ENCODE data around the gene CCDC74A. TPM values are rescaled to one million over a fixed set of nuclear protein-coding genes. Genes with fewer than 3 reads are reported as not detected.
"Not testable (repeated sequence)": the region's sequence is repeated elsewhere in the genome, so short reads cannot be mapped to it uniquely, and the experiment has no call there.

The CCDC74A gene
- total RNA-seq, 1 donor from 2014 or later, result 2.0 TPM

DNA sequence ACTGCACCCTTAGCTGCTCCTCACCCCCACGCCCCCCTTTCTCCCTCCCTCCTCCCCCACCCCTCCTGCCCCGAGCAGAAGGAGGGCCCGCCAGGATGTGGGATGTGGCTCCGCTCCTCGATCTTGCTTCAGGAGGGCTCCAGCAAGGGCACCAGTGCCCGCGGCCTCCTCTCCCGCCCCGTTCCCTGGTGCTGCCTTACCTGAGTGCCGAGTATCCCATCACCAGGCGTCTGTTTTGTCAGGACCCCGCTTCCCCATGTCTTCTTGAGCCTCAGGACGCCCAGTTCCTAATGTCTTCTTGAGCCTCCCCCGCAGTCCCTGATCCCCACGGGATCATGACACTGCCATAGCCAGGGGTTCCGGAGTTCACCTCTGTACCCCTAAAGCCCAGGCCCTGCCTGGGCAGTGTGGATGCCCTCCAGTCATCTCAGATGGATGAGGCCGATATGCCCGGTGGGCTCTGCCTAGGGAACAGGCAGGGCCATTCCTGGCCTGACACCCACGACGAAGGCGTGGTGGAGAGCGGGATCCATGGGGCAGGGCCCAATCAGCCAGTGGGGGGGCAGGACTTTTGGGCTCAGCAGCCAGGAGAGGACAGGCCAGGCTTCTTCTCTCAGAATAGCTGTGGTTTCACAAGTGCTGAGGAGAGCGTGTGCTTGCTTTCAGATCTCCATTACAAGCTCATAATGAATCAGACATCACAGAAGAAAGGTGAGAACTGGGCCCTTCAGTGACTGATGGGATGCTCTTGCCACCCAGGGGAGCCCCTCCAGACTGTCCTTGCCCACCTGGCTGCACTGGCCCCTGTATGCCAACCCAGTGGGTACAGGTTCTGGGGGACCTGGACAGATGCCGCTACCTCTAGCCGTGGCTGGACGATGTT is 1.5 kb downstream of the CCDC74A start:
- DNase-seq (ENCODE audit: low spot score), result peak; percentile 40

- peak; percentile 33 for DNase-seq (ENCODE audit: low spot score)
Observed at GRCh38 chr2:131529864-131530445, 2.3 kb downstream of the CCDC74A start.

DNA sequence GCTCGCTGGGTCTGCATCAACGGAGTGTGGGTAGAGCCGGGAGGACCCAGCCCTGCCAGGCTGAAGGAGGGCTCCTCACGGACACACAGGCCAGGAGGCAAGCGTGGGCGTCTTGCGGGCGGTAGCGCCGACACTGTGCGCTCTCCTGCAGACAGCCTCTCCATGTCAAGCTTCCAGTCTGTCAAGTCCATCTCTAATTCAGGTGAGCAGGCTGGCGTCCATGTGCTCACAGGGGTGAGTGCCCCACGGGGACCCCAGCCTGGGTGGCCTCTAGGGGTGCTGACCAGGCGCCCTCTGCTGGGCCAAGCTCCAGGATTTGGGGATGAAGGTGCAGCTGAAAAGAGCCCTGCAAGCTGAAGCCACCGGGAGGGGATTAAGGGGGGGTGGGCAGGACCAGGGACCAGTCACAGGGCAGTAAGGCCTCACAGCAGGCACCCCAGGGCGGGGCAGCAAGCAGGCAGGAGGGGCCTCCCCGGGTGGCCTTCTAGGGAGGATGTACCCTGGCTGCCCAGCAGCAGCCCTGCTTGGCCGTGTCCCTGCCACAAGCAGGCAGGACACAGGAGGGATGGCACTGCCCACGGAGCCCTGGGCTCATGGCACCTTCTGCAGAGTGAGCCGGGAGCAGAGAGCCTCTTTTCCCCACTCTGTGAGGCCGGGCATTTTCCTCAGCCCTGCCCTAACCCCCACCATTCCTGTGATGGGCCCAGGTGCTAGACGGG is 3.1 kb downstream of the CCDC74A start:
- peak; percentile 30 for DNase-seq (ENCODE audit: low spot score)

GRCh38 chr2:131531547-131532185 is 4.0 kb downstream of the CCDC74A start:
- not testable (repeated sequence) for DNase-seq (ENCODE audit: low spot score)

DNA sequence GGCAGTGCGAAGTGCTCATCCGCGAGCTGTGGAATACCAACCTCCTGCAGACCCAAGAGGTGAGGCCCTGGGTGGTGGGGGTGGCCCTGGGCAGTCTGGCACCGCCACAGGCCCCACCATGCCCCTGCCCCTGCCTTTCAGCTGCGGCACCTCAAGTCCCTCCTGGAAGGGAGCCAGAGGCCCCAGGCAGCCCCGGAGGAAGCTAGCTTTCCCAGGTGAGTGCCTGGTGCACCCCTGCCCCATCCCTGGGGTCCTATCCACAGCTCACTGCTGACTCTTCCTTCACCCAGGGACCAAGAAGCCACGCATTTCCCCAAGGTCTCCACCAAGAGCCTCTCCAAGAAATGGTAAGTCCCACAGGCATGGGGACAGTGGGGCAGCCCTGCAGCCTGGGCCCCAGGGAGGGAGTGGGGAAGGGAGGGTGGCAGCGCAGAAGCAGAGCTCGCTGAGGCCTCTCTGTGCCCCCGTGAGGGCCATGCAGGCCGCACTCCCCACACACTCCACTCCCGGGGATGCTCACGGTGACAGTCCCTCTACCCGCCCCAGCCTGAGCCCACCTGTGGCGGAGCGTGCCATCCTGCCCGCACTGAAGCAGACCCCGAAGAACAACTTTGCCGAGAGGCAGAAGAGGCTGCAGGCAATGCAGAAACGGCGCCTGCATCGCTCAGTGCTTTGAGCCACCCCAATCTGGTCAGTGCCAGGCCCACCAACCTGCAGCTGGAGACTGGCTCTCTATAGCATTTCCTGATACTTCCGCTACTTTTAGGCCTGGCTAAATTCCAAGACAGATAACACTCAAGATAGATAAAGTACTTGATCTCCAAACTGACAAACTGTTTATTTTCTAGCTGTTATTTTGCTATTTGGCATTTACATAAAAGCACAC is 5.3 kb downstream of the CCDC74A start:
- peak; percentile 33 for DNase-seq (ENCODE audit: low spot score)

DNA sequence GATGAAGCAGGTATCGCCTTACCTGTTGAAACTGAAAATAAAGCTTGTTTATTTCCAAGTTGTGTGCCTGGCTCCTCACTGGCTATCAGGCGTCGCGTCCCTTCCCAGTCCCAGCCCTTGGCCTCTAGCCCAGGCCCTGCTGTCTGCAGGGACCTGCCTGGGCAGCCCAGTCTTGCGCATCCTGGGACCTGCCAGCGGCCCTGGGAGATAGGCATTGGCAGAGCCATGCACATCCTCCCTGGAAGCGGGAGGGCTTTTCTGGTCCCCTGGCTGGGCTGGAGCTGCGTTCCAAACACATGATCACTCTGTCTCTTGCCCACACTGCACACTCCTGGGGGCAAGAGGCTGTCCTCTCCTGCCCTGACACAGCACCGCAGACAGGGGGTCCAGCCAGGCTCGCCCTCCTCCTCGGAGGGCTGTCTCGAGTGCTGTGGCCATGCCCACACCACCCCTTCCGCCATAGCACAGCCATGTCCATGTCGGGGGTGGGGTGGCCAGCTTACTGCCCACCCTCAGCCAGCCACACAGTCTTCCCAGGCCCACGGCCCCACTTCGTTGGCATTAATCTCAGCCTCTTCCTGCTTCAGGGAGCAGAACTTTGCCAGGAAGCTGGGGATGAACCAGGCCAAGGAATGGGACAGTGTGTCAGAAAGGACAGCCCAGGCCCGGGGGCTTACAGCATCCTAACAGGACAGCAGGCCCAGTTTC is 6.1 kb downstream of the CCDC74A start:
- DNase-seq (ENCODE audit: low spot score), result peak; percentile 39

DNA sequence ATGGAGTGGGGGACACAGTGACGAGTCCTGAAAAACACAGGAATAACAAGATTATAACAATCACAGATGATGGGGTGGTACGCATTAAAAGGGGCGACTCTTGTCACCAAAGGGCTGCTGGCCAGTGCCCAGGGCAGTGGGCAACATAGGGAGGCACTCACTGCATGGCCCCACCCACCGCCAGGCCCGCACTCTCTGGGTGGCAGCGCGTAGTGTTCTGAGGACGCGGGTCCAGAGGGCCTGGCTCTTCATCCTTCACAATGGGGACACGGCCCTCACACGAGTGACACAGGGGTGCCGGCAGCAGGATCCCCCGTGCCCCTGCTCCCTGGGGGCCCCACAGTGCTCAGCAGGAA is 6.6 kb downstream of the CCDC74A start:
- not testable (repeated sequence) for DNase-seq (ENCODE audit: low spot score)

- not testable (repeated sequence) for DNase-seq (ENCODE audit: low spot score)
Observed at GRCh38 chr2:131534965-131535364, 7.3 kb downstream of the CCDC74A start.

DNA sequence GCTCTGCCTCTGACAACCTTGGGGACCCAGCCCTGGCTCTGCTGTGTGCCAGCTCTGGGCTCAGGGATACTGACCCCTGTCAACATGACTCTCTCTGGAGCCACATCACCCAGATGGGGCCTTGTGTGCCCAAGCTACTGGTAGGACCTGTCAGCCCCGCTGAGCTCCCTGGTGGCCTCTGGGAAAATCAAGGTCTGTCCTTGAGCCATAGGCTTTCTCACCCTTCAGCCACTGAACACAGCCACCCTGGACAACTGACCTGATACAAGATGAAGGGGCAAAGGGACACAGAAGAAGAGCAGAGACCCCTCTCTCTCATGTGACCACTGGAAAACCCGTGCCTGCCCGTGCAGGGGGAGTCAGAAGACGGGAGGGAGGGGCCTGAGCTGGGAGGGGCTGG is 7.8 kb downstream of the CCDC74A start:
- no peak for DNase-seq (ENCODE audit: low spot score)

GRCh38 chr2:131535951-131536826 is 8.5 kb downstream of the CCDC74A start:
- DNase-seq (ENCODE audit: low spot score), result not testable (repeated sequence)

DNA sequence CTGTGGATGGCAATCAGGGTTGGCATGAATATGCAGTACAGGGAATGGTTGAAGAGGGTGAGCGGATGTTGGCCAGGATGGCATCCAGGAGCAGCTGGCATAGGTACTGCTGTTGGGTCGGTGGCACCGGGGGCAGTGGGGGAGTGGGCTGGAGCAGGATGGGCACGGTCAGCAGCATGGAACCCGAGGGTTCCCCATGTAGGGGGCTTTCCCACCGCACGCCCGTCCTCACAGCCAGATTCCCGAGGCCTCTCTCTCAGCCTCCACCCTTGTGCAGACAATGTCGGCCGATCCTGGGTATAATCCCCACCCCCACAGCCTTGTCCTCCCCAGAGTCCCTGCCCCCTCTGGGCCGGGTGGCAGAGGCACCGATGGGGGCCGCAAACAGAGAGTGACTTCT is 9.2 kb downstream of the CCDC74A start:
- not testable (repeated sequence) for DNase-seq (ENCODE audit: low spot score)

DNA sequence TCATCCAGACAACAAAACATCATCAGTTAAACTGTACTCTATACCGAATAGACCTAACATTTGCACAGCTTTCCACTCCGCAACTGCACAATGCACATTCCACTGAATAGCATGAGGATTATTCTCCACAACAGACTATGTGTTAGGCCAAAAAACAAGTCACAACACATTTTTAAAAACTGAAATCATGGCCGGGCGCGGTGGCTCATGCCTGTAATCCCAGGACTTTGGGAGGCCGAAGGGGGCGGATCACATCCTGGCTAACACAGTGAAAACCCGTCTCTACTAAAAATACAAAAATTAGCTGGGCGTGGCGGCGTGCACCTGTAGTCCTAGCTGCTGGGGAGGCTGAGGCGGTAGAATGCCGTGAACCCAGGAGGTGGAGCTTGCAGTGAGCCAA is 11.2 kb downstream of the CCDC74A start:
- DNase-seq (ENCODE audit: low spot score), result not testable (repeated sequence)

DNA sequence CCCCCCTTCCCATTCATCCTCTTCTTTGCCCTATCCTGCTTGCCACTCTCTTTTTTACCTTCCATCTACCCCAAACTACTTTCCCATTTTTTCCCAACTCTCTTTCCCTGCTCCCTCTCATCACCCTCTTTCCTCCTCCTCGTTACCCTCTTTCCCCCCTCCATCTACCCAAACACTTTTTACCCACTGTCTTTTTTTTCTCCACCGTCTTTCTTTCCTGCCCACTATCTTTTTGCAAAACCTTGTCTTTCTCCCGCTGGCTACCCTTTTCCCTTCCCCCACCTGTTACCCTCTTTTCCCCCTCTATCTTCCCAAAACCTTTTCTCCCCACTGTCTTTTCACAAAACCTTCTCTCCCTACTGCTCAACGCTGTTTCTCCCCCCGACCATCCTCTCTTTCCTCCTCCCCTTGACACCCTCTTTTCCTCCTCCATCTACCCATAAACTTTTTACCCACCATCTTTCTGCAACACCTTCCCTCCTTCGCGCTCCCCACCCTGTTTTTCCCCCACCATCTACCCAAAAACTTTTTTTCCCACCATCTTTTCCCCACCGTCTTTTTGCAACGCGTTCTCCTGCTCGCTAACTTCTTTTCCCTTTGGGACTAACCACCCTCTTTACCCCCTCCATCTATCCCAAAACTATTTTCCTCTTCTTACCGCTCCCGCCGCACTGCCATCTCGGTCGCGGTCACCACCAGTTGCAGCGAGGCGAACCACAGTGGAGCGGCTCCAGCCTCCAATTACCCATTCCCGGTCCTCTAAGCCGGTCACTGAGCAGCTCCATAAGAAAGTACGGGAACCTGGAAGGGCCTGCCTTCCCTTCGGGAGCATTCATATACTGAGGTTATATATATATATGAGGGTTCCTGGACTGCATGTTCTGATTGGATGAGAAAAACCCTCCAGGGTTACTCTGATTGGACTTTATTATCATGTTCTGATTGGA is 15.0 kb downstream of the CCDC74A start:
- no peak for DNase-seq (ENCODE audit: low spot score)

DNA sequence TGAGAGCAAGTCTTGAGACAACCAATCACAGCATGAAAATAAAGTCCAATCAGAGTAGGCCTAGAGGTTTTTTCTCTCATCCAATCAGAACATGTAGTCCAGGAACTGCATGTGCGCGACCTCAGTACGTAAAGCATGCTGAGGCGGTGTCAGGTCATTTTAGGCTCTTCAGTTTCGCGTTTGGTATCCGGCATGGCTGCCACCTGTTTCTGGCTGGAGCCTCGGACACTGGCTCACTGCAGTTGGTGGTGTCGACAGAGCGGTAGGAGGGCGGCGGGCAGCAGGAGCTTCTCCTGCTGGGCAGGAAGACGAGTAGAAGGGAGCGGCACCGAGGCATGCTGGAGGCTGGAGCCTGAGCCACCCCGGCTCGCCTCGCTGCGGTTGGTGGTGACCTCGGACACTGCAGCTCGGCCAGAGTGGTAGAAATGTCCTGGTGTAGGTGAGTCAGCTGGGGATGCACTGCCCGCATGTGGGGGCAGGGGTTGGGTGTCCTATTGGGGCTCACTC is 15.8 kb downstream of the CCDC74A start:
- DNase-seq (ENCODE audit: low spot score), result no peak

DNA sequence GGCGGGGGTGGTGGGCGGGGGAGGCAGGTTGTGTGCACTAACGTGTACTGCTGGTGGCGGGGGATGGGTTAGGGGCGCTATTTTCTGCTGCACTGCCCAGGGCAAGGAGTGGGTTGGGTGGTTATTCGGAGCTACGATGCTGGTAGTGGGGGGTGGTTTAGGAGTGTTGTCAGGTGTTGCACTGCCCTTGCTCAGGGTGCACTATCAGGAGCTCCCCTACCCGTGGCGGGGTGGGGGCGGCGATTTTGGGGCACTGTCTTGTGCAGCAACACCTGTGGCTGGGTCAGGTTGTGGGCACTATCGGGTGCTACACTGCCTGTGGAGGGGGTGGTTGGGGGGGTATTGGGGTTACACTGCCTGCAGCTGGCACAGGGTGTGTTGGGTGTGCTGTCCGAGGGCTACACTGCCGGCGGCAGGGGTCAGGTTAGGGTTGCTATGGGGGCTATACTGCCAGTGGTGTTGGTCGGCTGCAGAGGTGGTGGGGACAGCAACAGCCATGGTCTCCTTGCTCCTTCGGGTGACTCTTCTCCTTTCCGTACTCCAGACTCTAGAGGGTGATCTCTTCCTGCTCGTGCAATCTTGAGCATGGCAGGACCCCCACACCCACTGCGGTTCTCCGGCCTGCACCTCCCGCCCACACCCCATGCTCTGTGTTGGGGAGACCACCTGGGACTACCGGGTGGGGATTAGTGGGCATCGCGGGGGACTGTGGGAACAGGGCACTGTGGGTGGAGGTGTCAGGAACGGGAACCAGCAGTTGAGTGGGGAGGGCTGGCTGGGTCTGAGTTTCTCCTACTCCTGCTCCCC is 16.5 kb downstream of the CCDC74A start:
- not testable (repeated sequence) for DNase-seq (ENCODE audit: low spot score)

DNA sequence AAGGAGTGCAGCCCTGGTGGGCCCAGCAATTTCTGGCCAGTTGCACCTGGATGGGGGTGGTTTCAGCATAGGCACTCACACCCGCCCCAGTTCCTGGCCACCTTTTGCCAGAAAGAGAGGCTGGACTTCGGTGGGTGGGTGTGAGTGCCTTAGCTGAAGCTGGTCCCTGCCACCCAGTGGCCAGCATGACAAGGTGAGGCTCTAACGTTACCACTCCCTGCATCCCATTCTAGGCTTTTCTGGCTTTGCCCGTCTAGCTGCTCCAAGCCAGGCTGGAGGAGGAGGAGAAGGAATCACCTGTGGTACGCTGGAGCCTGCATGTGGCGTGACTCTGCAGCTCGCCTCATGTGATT is 17.1 kb downstream of the CCDC74A start:
- not testable (repeated sequence) for DNase-seq (ENCODE audit: low spot score)

GRCh38 chr2:131552871-131553270 is 25.2 kb downstream of the CCDC74A start:
- DNase-seq (ENCODE audit: low spot score), result no peak
